Tibial nerve (tissue), 4 donors: Measurements from ENCODE around the gene MERTK. TPM values are rescaled to one million over a fixed set of nuclear protein-coding genes. Genes with fewer than 3 reads are reported as not detected.

Experiments used
- DNase-seq, 2 donors: peaks; one replicate each; pipeline ENCODE4 v3.0.0-alpha.2; 2019; ENCODE audit warnings: low spot score in 2 of 2
- H3K27ac ChIP-seq, 4 donors: fragments of 200-600 bp; sonication (generic) in 3 of 4; one replicate each; pipeline ENCODE4 v1.5.1; 2017 to 2019; ENCODE audit warnings: mild to moderate bottlenecking in 1 of 4
- H3K27me3 ChIP-seq, 2 donors: fragments of 200-600 bp; sonication (generic) in 1 of 2; one replicate each; pipeline versions ENCODE4 v1.5.1 to v1.6.0; 2017 to 2019
- H3K36me3 ChIP-seq, 3 donors: fragments of 200-600 bp; sonication (generic); one replicate each; pipeline ENCODE4 v1.5.1; 2018 to 2019
- H3K4me1 ChIP-seq, 4 donors: fragments of 200-600 bp; sonication (generic) in 3 of 4; one replicate each; pipeline ENCODE4 v1.5.1; 2017 to 2019
- H3K4me3 ChIP-seq, 4 donors: fragments of 200-600 bp; sonication (generic) in 3 of 4; one replicate each; pipeline ENCODE4 v1.5.1; 2017 to 2019; ENCODE audit warnings: mild to moderate bottlenecking in 1 of 4, moderate library complexity in 1 of 4
- H3K9me3 ChIP-seq, 4 donors: fragments of 200-600 bp; sonication (generic) in 3 of 4; one replicate each; pipeline ENCODE4 v1.5.1; 2017 to 2019
- CTCF ChIP-seq, 5 experiments: fragments of 200-600 bp in 3 of 5; fragments of 450-650 bp in 2 of 5; sonication (generic) in 3 of 5; IDR thresholded peaks; one replicate each; pipeline ENCODE4 v1.5.1; 2016 to 2019; ENCODE audit warnings: antibody characterized with exemption in 5 of 5, mild to moderate bottlenecking in 3 of 5, moderate library complexity in 2 of 5
- EP300 ChIP-seq, 2 donors: sonication (generic); formaldehyde crosslinking; IDR thresholded peaks; one replicate each; pipeline ENCODE4 v1.6.1; 2017; ENCODE audit warnings: antibody characterized with exemption in 2 of 2, mild to moderate bottlenecking in 1 of 2
- POLR2A ChIP-seq, 2 donors: fragments of 450-650 bp; IDR thresholded peaks; one replicate each; pipeline ENCODE4 v1.6.1; 2017; ENCODE audit warnings: antibody characterized with exemption in 2 of 2, mild to moderate bottlenecking in 2 of 2, moderate library complexity in 2 of 2
- WGBS, 2 donors: methylation state at CpG; one replicate each; pipeline ENCODE4 v1.1.5; 2018; 5-methylcytosine and 5-hydroxymethylcytosine counted together
- total RNA-seq, 4 donors: library from RNA; depleted of rRNA; stranded (reverse); fragments of >200 nt; gene quantifications; one replicate each; pipeline ENCODE4 v1.1.0, GENCODE V29; 2016

Gene MERTK
- total RNA-seq, 4 donors from 2014 or later: 22.7 to 61.8 (median 29.3) TPM

GRCh38 chr2:112004253-112004645, 105.8 kb downstream of the MERTK start:
- H3K4me3 ChIP-seq: no peak overlapping the region
- 67 to 80% methylated on average over 5 of the region's 5 CpGs for WGBS, 2 donors

GRCh38 chr2:112005406-112006075, 107.1 kb downstream of the MERTK start:
- Histone ChIP-seq H3K4me1 (peaks cover 0 to 4% (median 0%) of the 10 kb centered on the region in 4 donors), H3K27me3 (no peaks in the 10 kb centered on the region), H3K4me3 (no peak overlapping the region), H3K27ac (no peak overlapping the region), H3K9me3 (no peaks in the 10 kb centered on the region), H3K36me3 (peaks cover 0 to 26% (median 0%) of the 10 kb centered on the region in 3 donors)
- no peak for DNase-seq
- TF ChIP-seq CTCF (IDR thresholded peaks at IDR 0.05) (no peak), POLR2A (IDR thresholded peaks at IDR 0.05) (no peak)
- 91 to 94% methylated on average over 5 of the region's 5 CpGs for WGBS, 2 donors

More at GRCh38 chr2:112004253-112004645, 105.8 kb downstream of the MERTK start:
- TF ChIP-seq CTCF (IDR thresholded peaks at IDR 0.05) (no peak), POLR2A (IDR thresholded peaks at IDR 0.05) (no peak), EP300 (IDR thresholded peaks at IDR 0.05) (peak in 1 of 2 donors; percentile 84)
- Histone ChIP-seq H3K9me3 (no peaks in the 10 kb centered on the region), H3K27ac (no peak overlapping the region), H3K4me1 (peaks cover 0 to 4% (median 0%) of the 10 kb centered on the region in 4 donors), H3K36me3 (peaks cover 0 to 20% (median 0%) of the 10 kb centered on the region in 3 donors), H3K27me3 (no peaks in the 10 kb centered on the region)
- peak; percentile 17 to 63 for DNase-seq

GRCh38 chr2:112006076-112006410, 107.6 kb downstream of the MERTK start:
- no peak overlapping the region for H3K4me3 ChIP-seq
- no peaks in the 10 kb centered on the region for H3K9me3 ChIP-seq
- H3K36me3 ChIP-seq: peaks cover 0 to 31% (median 0%) of the 10 kb centered on the region in 3 donors
- H3K27me3 ChIP-seq: no peaks in the 10 kb centered on the region
- 64 to 71% methylated on average over 4 of the region's 4 CpGs for WGBS, 2 donors
- TF ChIP-seq EP300 (IDR thresholded peaks at IDR 0.05) (peak in 1 of 2 donors; percentile 69), CTCF (IDR thresholded peaks at IDR 0.05) (no peak)
- no peak for DNase-seq
- peaks cover 0 to 3% (median 0%) of the 10 kb centered on the region in 4 donors for H3K4me1 ChIP-seq
- H3K27ac ChIP-seq: no peak overlapping the region

- Histone ChIP-seq H3K27me3 (no peaks in the 10 kb centered on the region), H3K4me3 (no peak overlapping the region), H3K4me1 (no peaks in the 10 kb centered on the region), H3K27ac (no peak overlapping the region), H3K9me3 (no peaks in the 10 kb centered on the region), H3K36me3 (peaks cover 0 to 45% (median 0%) of the 10 kb centered on the region in 3 donors)
- TF ChIP-seq CTCF (IDR thresholded peaks at IDR 0.05) (no peak), POLR2A (IDR thresholded peaks at IDR 0.05) (no peak), EP300 (IDR thresholded peaks at IDR 0.05) (no peak)
- WGBS, 2 donors: 94 to 98% methylated on average over 2 of the region's 2 CpGs
- DNase-seq: no peak
Observed at GRCh38 chr2:112007493-112007892, 109.1 kb downstream of the MERTK start.

GRCh38 chr2:112008910-112009485, 110.6 kb downstream of the MERTK start:
- H3K4me1 ChIP-seq: no peaks in the 10 kb centered on the region
- peaks cover 0 to 51% (median 0%) of the 10 kb centered on the region in 3 donors for H3K36me3 ChIP-seq
- H3K4me3 ChIP-seq: no peak overlapping the region
- H3K27ac ChIP-seq: no peak overlapping the region
- H3K27me3 ChIP-seq: no peaks in the 10 kb centered on the region
- H3K9me3 ChIP-seq: no peaks in the 10 kb centered on the region
- no peak for TF ChIP-seq CTCF (IDR thresholded peaks at IDR 0.05)
- TF ChIP-seq EP300 (IDR thresholded peaks at IDR 0.05): no peak
- no peak for TF ChIP-seq POLR2A (IDR thresholded peaks at IDR 0.05)
- DNase-seq: no peak
- 66 to 73% methylated on average over 2 of the region's 2 CpGs for WGBS, 2 donors
